Stimulated activated CD4-positive, alpha-beta T cell treated with anti-CD3 and anti-CD28 coated beads, TNF-alpha, amount 100 ng/mL, for 1 hour (primary cell): Measurements from ENCODE around the gene INCENP.

Experiments used
- DNase-seq, 3 donors: peaks; one replicate each; pipeline ENCODE4 v3.0.0-alpha.2; 2020; ENCODE audit warnings: low read depth in 3 of 3, low spot score in 1 of 3

INCENP gene

GRCh38 chr11:62124186-62125113 lies 639 bp downstream of the INCENP start:
- DNase-seq: no peak

- DNase-seq: no peak
Measured at GRCh38 chr11:62125316-62125715, 1.5 kb downstream of the INCENP start.

- no peak for DNase-seq
Measured at GRCh38 chr11:62125881-62126280, 2.1 kb downstream of the INCENP start.

GRCh38 chr11:62127426-62127825 lies 3.6 kb downstream of the INCENP start:
- DNase-seq: no peak

- DNase-seq: no peak
Measured at GRCh38 chr11:62127941-62128770, 4.3 kb downstream of the INCENP start.

GRCh38 chr11:62128835-62129234 lies 5.0 kb downstream of the INCENP start:
- DNase-seq: no peak

- DNase-seq: no peak
Measured at GRCh38 chr11:62129590-62130282, 5.9 kb downstream of the INCENP start.

GRCh38 chr11:62130283-62131169 lies 6.7 kb downstream of the INCENP start:
- DNase-seq: no peak

- DNase-seq: no peak
Measured at GRCh38 chr11:62131170-62131464, 7.3 kb downstream of the INCENP start.

GRCh38 chr11:62132191-62132590 lies 8.4 kb downstream of the INCENP start:
- no peak for DNase-seq

- DNase-seq: no peak
Measured at GRCh38 chr11:62132689-62133293, 9.0 kb downstream of the INCENP start.

GRCh38 chr11:62133328-62134065 lies 9.7 kb downstream of the INCENP start:
- DNase-seq: no peak

GRCh38 chr11:62137276-62137861 lies 13.6 kb downstream of the INCENP start:
- DNase-seq: no peak

- no peak for DNase-seq
Measured at GRCh38 chr11:62137881-62138629, 14.2 kb downstream of the INCENP start.

- no peak for DNase-seq
Measured at GRCh38 chr11:62138630-62139425, 15.0 kb downstream of the INCENP start.

- no peak for DNase-seq
Measured at GRCh38 chr11:62139526-62140303, 15.9 kb downstream of the INCENP start.
